Uterus (tissue), 4 donors: ENCODE results near the gene ASTN2. TPM values are rescaled to one million over a fixed set of nuclear protein-coding genes. Genes with fewer than 3 reads are reported as not detected.

Source experiments
- DNase-seq, 2 donors: peaks; one replicate each; pipeline ENCODE4 v3.0.0-alpha.2; 2019 to 2020
- H3K27ac ChIP-seq, 2 donors: fragments of 200-600 bp; sonication (generic); 1 replicate in 1 of 2; 2 replicates in 1 of 2; pipeline ENCODE4 v1.5.1; 2016 to 2018
- H3K27me3 ChIP-seq, 2 donors: fragments of 200-600 bp; sonication (generic); one replicate each; pipeline ENCODE4 v1.5.1; 2018 to 2019; ENCODE audit warnings: control low read depth in 1 of 2
- H3K36me3 ChIP-seq, 2 donors: fragments of 200-600 bp; sonication (generic); one replicate each; pipeline ENCODE4 v1.5.1; 2019; ENCODE audit warnings: control low read depth in 1 of 2
- H3K4me1 ChIP-seq, 2 donors: fragments of 200-600 bp; sonication (generic); one replicate each; pipeline ENCODE4 v1.5.1; 2018 to 2019; ENCODE audit warnings: control low read depth in 1 of 2
- H3K4me3 ChIP-seq, 2 donors: fragments of 200-600 bp; sonication (generic); 1 replicate in 1 of 2; 2 replicates in 1 of 2; pipeline ENCODE4 v1.5.1; 2018 to 2019; ENCODE audit warnings: mild to moderate bottlenecking in 1 of 2
- H3K9me3 ChIP-seq, 2 donors: fragments of 200-600 bp; sonication (generic); one replicate each; pipeline ENCODE4 v1.5.1; 2019; ENCODE audit warnings: control low read depth in 1 of 2
- CTCF ChIP-seq, 4 experiments: fragments of 200-600 bp in 2 of 4; fragments of 450-650 bp in 2 of 4; sonication (generic) in 2 of 4; IDR thresholded peaks; one replicate each; pipeline ENCODE4 v1.5.1; 2016 to 2019; ENCODE audit warnings: antibody characterized with exemption in 4 of 4, mild to moderate bottlenecking in 2 of 4, moderate library complexity in 1 of 4
- POLR2A ChIP-seq, 2 donors: fragments of 450-650 bp; IDR thresholded peaks; one replicate each; pipeline ENCODE4 v1.6.1; 2016; ENCODE audit warnings: antibody characterized with exemption in 2 of 2, mild to moderate bottlenecking in 1 of 2, moderate library complexity in 1 of 2
- intact Hi-C: fragments of 100-400 bp; cut with DNase I; formaldehyde crosslinking; loops from one replicate; pipeline ENCODE4 v1.15.1; 2023; ENCODE audit warnings: low total_unique reads
- total RNA-seq, 4 donors: library from RNA; depleted of rRNA in 3 of 4; stranded (reverse); fragments of >200 nt in 3 of 4; gene quantifications; one replicate each; pipeline versions ENCODE4 v1.1.0 to v1.2.4, GENCODE V29; 2014 to 2023
- donor health status: DM: yes; HTN: yes; CAD: no.

The ASTN2 gene
- total RNA-seq, 4 donors from 2014 or later = 1.8 to 8.6 (median 6.7) TPM

DNA sequence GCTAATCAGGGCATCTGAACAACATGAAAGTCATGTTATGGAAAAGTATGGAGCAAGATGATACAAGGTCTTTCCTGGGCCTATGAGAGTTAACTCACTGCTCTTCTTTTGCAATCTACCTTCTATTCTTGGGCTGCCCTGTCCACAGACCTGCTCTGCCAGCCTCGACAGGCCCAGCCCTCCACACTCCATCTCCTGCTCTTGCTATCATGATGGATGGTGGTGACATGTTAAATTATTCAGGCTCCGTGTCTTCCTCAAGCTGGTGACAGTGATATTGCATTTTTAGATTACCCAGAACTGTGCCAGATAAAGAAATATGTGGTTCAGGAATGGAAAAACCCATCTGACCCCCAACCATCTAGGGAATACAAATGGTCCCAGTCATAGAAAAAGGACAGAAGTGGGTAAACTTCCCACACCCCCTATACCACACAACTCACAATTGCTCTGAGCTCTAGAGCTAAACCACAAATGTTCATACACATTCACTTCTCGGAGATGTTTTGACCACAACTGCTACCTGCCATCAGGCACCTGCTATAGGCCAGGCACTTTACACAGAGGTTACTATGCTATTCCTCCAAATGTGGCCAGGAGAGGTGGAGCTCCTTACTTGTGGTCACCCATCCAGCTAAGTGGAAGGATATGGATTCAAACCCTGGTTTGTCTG is 311.3 kb downstream of the ASTN2 start:
- H3K27me3 ChIP-seq = no peaks in the 10 kb centered on the region
- H3K27ac ChIP-seq = no peak overlapping the region
- no peak overlapping the region for H3K4me3 ChIP-seq
- H3K36me3 ChIP-seq = no peaks in the 10 kb centered on the region
- no peaks in the 10 kb centered on the region for H3K4me1 ChIP-seq
- no peak for DNase-seq
- no peaks in the 10 kb centered on the region for H3K9me3 ChIP-seq
- TF ChIP-seq CTCF (IDR thresholded peaks at IDR 0.05) (no peak), POLR2A (IDR thresholded peaks at IDR 0.05) (no peak)
- intact Hi-C loops = no loop called here

DNA sequence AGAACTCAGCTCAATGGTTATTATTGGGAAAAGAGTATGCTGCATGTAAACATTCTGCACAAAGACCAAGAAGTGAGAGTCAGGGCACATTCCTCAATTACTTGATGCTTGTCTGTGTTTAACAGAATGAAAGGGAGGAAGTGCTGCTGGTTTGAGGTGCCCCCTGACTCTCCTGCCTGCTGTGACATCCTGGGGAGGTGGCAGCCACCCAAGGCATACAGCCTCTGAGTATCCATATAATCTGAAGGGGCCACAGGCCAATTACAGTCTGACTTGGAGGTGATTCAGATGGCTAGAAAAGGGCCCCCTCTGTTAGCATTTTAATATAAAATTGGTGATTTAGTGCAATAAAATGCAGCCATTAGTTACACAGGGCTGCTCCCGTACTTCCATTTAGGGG is 313.8 kb downstream of the ASTN2 start:
- Histone ChIP-seq H3K27ac (no peak overlapping the region), H3K4me3 (no peak overlapping the region), H3K27me3 (no peaks in the 10 kb centered on the region), H3K4me1 (no peaks in the 10 kb centered on the region), H3K36me3 (no peaks in the 10 kb centered on the region), H3K9me3 (no peaks in the 10 kb centered on the region)
- no peak for DNase-seq
- TF ChIP-seq POLR2A (IDR thresholded peaks at IDR 0.05) (no peak), CTCF (IDR thresholded peaks at IDR 0.05) (no peak)
- intact Hi-C loops = no loop called here

- Histone ChIP-seq H3K27ac (no peak overlapping the region), H3K36me3 (no peaks in the 10 kb centered on the region), H3K9me3 (no peaks in the 10 kb centered on the region), H3K27me3 (no peaks in the 10 kb centered on the region), H3K4me1 (peaks cover 0 to 6% of the 10 kb centered on the region in 2 donors), H3K4me3 (no peak overlapping the region)
- no peak for DNase-seq
- no peak for TF ChIP-seq POLR2A (IDR thresholded peaks at IDR 0.05)
- no peak for TF ChIP-seq CTCF (IDR thresholded peaks at IDR 0.05)
- intact Hi-C loops = no loop called here
Observed at GRCh38 chr9:117098331-117098730, 316.5 kb downstream of the ASTN2 start.

DNA sequence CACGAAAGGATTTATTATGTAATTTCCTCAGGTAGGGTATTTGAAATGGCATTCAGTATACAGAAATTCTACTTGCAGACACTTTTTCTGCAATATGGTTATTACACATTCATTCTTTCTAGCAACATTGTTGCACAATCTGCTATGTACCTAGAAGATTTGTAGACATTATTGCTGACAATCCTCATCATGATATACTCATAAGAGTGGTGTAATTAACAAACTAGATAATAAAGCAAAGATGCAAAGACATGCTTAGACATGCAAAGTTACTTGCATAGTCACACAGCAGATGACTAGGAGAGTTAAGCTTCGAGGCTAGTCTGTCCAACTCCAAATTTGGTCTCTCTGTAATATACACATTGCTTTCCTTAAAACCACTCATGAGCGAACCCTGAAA is 317.1 kb downstream of the ASTN2 start:
- Histone ChIP-seq H3K27ac (no peak overlapping the region), H3K9me3 (no peaks in the 10 kb centered on the region), H3K4me1 (peaks cover 0 to 6% of the 10 kb centered on the region in 2 donors), H3K4me3 (no peak overlapping the region), H3K27me3 (no peaks in the 10 kb centered on the region), H3K36me3 (no peaks in the 10 kb centered on the region)
- TF ChIP-seq POLR2A (IDR thresholded peaks at IDR 0.05) (no peak), CTCF (IDR thresholded peaks at IDR 0.05) (no peak)
- DNase-seq = no peak
- intact Hi-C loops = no loop called here

DNA sequence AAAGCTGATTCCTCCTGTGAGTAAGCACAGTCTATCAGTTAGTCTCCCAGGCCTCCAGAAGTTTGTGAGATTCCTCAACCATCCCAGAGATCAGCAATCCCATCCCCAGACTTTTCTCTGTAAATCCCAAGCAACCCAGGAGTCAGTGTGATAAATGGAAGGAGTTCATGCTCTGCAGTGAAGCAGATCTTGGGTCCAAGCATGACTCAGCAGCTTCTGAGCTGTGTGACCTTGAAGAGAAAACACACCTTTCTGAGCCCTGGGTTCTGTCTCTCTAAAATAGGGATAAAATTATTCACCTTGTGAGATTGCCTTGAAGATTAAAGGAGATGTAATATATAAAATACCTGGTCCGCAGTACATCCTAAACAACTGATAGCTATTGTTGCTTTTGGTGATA is 318.7 kb downstream of the ASTN2 start:
- intact Hi-C loops = no loop called here
- H3K9me3 ChIP-seq = no peaks in the 10 kb centered on the region
- H3K4me3 ChIP-seq = no peak overlapping the region
- TF ChIP-seq CTCF (IDR thresholded peaks at IDR 0.05) (no peak), POLR2A (IDR thresholded peaks at IDR 0.05) (no peak)
- DNase-seq = no peak
- H3K27me3 ChIP-seq = no peaks in the 10 kb centered on the region
- no peaks in the 10 kb centered on the region for H3K36me3 ChIP-seq
- H3K27ac ChIP-seq = no peak overlapping the region
- peaks cover 0 to 6% of the 10 kb centered on the region in 2 donors for H3K4me1 ChIP-seq
